Sigmoid colon (tissue), 7 donors: ENCODE results near the gene TXNDC11. TPM values are rescaled to one million over a fixed set of nuclear protein-coding genes. Genes with fewer than 3 reads are reported as not detected.

Source experiments
- DNase-seq: peaks from one replicate; pipeline ENCODE4 v3.0.0-alpha.2; 2019
- H3K27ac ChIP-seq, 4 donors: fragments of 200-600 bp; sonication (generic); one replicate each; pipeline ENCODE4 v1.5.1; 2016 to 2019; ENCODE audit warnings: mild to moderate bottlenecking in 1 of 4
- H3K27me3 ChIP-seq, 3 donors: fragments of 200-600 bp; sonication (generic); one replicate each; pipeline ENCODE4 v1.5.1; 2019; ENCODE audit warnings: mild to moderate bottlenecking in 1 of 3
- H3K36me3 ChIP-seq, 4 donors: fragments of 200-600 bp; sonication (generic); one replicate each; pipeline ENCODE4 v1.5.1; 2016 to 2019
- H3K4me1 ChIP-seq, 4 donors: fragments of 200-600 bp; sonication (generic); one replicate each; pipeline ENCODE4 v1.5.1; 2017 to 2019
- H3K4me3 ChIP-seq, 4 donors: fragments of 200-600 bp; sonication (generic); one replicate each; pipeline ENCODE4 v1.5.1; 2017 to 2019; ENCODE audit warnings: mild to moderate bottlenecking in 2 of 4, moderate library complexity in 1 of 4
- H3K9me3 ChIP-seq, 4 donors: fragments of 200-600 bp in 3 of 4; sonication (generic) in 3 of 4; one replicate each; pipeline versions ENCODE4 v1.5.1 to v1.6.1; 2013 to 2019
- EP300 ChIP-seq, 4 donors: sonication (generic); formaldehyde crosslinking; IDR thresholded peaks; one replicate each; pipeline ENCODE4 v1.6.1; 2017; ENCODE audit warnings: antibody characterized with exemption in 4 of 4
- POLR2A ChIP-seq, 2 donors: fragments of 450-650 bp; IDR thresholded peaks; one replicate each; pipeline ENCODE4 v1.6.1; 2016; ENCODE audit warnings: antibody characterized with exemption in 2 of 2, mild to moderate bottlenecking in 2 of 2, moderate library complexity in 2 of 2
- POLR2AphosphoS5 ChIP-seq, 4 donors: sonication (generic); formaldehyde crosslinking; IDR thresholded peaks; one replicate each; pipeline ENCODE4 v1.6.1; 2017; ENCODE audit warnings: antibody characterized with exemption in 4 of 4
- WGBS, 2 donors: extraction: QIAGEN DNeasy Blood & Tissue Kit; methylation state at CpG; one replicate each; pipeline ENCODE4 v1.1.7; 2013; 5-methylcytosine and 5-hydroxymethylcytosine counted together
- intact Hi-C: fragments of 100-400 bp; cut with DNase I; formaldehyde crosslinking; loops from one replicate; pipeline ENCODE4 v1.15.1; 2023
- polyA plus RNA-seq, 3 donors: library from polyadenylated mRNA; stranded (reverse); fragments of 200-250 nt; gene quantifications; one replicate each; pipeline ENCODE4 v1.2.3, GENCODE V29; 2013
- total RNA-seq, 4 donors: library from RNA; depleted of rRNA; stranded (reverse); fragments of >200 nt; gene quantifications; one replicate each; pipeline ENCODE4 v1.1.0, GENCODE V29; 2016
- TF ChIP-seq, protein P1 (sequence below), 4 experiments: fragments of 450-650 bp in 3 of 4; fragments of 200-600 bp in 1 of 4; IDR thresholded peaks; one replicate each; pipeline ENCODE4 v1.5.1; 2016 to 2019; ENCODE audit warnings: antibody characterized with exemption in 4 of 4, mild to moderate bottlenecking in 3 of 4, moderate library complexity in 2 of 4
- donor health status: healthy with polysubstance abuse.
- donor health status: Bipolar disorder and iron deficiency.
- donor health status: healthy.

TXNDC11 gene
- total and polyA plus RNA-seq, 7 donors: 25.3 to 54.0 (median 34.9) TPM

DNA sequence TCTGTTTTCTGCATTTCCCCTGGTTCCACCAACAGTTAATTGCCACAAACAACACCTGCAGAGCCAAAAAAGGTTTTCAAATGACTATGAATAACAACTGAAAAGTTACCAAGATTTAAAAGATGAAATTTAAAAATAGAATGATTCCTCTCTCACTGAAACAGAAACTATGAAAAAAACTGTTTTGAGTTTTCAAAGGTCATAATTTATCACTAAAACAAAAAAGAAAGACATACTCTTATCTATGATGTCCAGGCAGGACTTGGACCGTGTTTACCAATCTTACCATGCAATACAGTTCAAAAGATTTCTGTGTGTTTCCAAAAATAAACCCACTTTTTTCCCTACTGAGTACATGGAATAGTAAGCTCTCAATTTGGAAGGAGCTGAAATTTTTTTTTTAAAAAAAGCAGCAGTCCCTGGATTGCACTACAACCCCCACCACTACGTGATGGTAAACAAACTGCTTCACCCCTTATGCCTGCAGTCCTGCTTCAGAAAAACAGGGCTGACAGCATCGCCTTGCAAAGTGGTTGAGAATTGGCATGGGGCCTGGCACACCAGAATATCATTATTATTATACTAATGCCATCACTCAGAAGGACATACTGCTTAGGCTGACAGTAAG lies 8.5 kb downstream of the TXNDC11 start:
- intact Hi-C loops: no loop called here
- TF ChIP-seq, protein P1, sequence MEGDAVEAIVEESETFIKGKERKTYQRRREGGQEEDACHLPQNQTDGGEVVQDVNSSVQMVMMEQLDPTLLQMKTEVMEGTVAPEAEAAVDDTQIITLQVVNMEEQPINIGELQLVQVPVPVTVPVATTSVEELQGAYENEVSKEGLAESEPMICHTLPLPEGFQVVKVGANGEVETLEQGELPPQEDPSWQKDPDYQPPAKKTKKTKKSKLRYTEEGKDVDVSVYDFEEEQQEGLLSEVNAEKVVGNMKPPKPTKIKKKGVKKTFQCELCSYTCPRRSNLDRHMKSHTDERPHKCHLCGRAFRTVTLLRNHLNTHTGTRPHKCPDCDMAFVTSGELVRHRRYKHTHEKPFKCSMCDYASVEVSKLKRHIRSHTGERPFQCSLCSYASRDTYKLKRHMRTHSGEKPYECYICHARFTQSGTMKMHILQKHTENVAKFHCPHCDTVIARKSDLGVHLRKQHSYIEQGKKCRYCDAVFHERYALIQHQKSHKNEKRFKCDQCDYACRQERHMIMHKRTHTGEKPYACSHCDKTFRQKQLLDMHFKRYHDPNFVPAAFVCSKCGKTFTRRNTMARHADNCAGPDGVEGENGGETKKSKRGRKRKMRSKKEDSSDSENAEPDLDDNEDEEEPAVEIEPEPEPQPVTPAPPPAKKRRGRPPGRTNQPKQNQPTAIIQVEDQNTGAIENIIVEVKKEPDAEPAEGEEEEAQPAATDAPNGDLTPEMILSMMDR (IDR thresholded peaks at IDR 0.05): no peak
- TF ChIP-seq EP300 (IDR thresholded peaks at IDR 0.05): no peak
- no peak for TF ChIP-seq POLR2A (IDR thresholded peaks at IDR 0.05)
- Histone ChIP-seq H3K27me3 (no peaks in the 10 kb centered on the region), H3K27ac (peak overlapping the region in 3 of 4 donors; percentile 17 to 63 (median 58)), H3K9me3 (no peaks in the 10 kb centered on the region), H3K36me3 (peaks cover 0 to 73% (median 40%) of the 10 kb centered on the region in 4 donors), H3K4me1 (peaks cover 0 to 44% (median 17%) of the 10 kb centered on the region in 4 donors), H3K4me3 (no peak overlapping the region)
- 65 to 73% methylated on average over 3 of the region's 3 CpGs for WGBS, 2 donors
- no peak for DNase-seq

DNA sequence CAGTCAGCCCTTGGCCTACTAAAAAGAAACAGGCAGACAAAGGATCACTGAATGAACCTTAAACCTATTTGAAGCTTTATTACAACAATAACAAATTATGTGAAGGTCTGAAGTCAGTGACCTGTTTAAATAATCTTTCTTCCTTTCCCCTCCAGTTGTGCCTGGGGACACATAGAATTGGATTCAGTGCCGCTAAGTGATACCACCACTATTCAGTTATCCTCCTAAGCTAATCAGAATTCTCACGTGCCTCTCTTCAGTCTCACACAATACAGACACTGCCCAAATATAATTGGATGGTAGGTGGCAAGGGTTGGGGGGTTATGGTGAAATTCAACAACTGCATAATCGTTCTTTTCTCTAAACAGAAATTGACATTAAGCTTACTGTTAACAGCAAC lies 11.4 kb downstream of the TXNDC11 start:
- no peak for TF ChIP-seq POLR2A (IDR thresholded peaks at IDR 0.05)
- TF ChIP-seq EP300 (IDR thresholded peaks at IDR 0.05): no peak
- TF ChIP-seq, protein P1 (IDR thresholded peaks at IDR 0.05): no peak
- TF ChIP-seq POLR2AphosphoS5 (IDR thresholded peaks at IDR 0.05): no peak
- H3K27ac ChIP-seq: no peak overlapping the region
- 82 to 84% methylated on average over 3 of the region's 3 CpGs for WGBS, 2 donors
- H3K9me3 ChIP-seq: no peaks in the 10 kb centered on the region
- intact Hi-C loops: no loop called here
- H3K27me3 ChIP-seq: no peaks in the 10 kb centered on the region
- DNase-seq: no peak
- H3K36me3 ChIP-seq: peaks cover 0 to 79% (median 44%) of the 10 kb centered on the region in 4 donors
- H3K4me1 ChIP-seq: peaks cover 0 to 24% (median 13%) of the 10 kb centered on the region in 4 donors
- H3K4me3 ChIP-seq: no peak overlapping the region

DNA sequence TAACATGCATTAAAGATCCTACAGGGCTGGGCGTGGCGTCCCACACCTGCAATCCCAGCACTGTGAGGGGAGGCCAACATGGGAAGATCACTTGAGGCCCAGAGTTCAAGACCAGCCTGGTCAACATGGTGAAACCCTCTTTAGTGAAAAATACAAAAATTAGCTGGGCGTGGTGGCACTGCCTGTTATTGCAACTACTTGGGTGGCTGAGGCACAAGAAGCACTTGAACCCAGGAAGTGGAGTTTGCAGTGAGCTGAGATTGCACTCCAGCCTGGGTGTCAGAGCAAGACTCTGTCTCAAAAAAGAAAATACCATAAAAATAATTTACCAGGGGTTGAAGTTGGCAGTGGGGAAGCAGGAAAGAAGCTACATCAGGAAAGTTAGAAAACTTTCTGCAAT lies 12.9 kb downstream of the TXNDC11 start:
- no peak for TF ChIP-seq EP300 (IDR thresholded peaks at IDR 0.05)
- TF ChIP-seq, protein P1 (IDR thresholded peaks at IDR 0.05): no peak
- 93 to 96% methylated on average over 3 of the region's 3 CpGs for WGBS, 2 donors
- no peaks in the 10 kb centered on the region for H3K27me3 ChIP-seq
- intact Hi-C loops: no loop called here
- peaks cover 0 to 25% (median 14%) of the 10 kb centered on the region in 4 donors for H3K4me1 ChIP-seq
- H3K27ac ChIP-seq: no peak overlapping the region
- H3K4me3 ChIP-seq: no peak overlapping the region
- peaks cover 0 to 79% (median 37%) of the 10 kb centered on the region in 4 donors for H3K36me3 ChIP-seq
- no peak for DNase-seq
- H3K9me3 ChIP-seq: no peaks in the 10 kb centered on the region

DNA sequence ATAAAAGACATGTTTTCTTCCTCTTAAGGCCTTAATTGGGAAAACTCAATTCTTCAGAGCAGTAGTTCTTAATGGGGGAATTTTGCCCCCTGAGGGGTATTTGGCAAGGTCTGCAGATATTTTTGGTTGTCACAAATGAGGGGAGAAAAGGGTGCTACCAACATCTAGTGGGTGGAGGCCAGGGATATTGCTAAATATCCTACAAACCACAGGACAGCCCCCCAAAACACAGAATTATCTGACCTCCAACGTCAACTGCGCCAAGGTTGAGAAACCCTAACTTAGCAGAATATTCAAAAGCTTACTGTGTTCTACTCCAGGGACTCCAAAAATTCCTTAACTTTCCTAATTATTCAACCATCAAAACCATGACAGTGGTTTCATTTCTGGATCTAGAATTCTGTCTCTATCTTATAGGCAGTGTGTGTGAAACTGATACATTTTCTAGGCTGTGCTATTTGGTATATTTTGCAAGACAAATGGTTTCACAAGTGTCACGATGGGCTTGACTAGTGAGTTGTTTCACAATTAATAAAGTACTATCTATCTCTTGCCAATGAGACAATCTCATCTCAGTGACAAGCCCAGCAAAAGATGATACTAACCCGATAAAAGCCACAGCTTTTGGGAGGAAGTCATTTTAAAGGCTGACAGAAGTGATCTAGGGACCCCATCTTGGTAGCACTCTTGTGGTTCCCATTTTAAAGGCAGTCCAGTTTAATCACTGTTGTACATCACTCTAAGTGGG lies 14.7 kb downstream of the TXNDC11 start:
- H3K4me3 ChIP-seq: no peak overlapping the region
- no peaks in the 10 kb centered on the region for H3K27me3 ChIP-seq
- peaks cover 0 to 16% (median 8%) of the 10 kb centered on the region in 4 donors for H3K4me1 ChIP-seq
- H3K36me3 ChIP-seq: peaks cover 0 to 84% (median 31%) of the 10 kb centered on the region in 4 donors
- TF ChIP-seq POLR2AphosphoS5 (IDR thresholded peaks at IDR 0.05) (no peak), POLR2A (IDR thresholded peaks at IDR 0.05) (no peak), EP300 (IDR thresholded peaks at IDR 0.05) (no peak)
- TF ChIP-seq, protein P1 (IDR thresholded peaks at IDR 0.05): no peak
- 79 to 87% methylated on average over 4 of the region's 4 CpGs for WGBS, 2 donors
- no peak overlapping the region for H3K27ac ChIP-seq
- DNase-seq: no peak
- intact Hi-C loops: no loop called here
- H3K9me3 ChIP-seq: no peaks in the 10 kb centered on the region
